ENCODE results near the gene ZNF277.

DNA sequence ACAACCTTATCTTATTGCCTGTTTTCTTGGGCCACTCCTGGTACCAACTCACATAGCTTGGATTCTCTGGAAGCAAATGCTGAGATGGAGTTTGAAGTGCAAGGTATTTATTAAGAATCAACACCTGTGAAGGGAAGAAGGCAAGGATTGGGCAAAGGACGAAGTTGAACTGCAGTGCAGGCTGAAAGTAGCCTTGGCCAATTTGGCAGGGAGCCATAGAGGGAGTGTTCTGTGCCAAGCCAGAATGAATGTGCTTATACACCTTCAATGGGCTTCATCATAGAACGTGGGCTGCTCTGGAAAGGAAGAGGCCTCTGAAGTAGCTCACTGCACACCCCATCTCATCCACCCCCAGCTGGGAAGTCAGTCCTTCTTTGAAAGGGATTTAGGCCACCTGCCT, 163.9 kb downstream of the ZNF277 start:
- TF ChIP-seq, protein P1, sequence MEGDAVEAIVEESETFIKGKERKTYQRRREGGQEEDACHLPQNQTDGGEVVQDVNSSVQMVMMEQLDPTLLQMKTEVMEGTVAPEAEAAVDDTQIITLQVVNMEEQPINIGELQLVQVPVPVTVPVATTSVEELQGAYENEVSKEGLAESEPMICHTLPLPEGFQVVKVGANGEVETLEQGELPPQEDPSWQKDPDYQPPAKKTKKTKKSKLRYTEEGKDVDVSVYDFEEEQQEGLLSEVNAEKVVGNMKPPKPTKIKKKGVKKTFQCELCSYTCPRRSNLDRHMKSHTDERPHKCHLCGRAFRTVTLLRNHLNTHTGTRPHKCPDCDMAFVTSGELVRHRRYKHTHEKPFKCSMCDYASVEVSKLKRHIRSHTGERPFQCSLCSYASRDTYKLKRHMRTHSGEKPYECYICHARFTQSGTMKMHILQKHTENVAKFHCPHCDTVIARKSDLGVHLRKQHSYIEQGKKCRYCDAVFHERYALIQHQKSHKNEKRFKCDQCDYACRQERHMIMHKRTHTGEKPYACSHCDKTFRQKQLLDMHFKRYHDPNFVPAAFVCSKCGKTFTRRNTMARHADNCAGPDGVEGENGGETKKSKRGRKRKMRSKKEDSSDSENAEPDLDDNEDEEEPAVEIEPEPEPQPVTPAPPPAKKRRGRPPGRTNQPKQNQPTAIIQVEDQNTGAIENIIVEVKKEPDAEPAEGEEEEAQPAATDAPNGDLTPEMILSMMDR (IDR thresholded peaks at IDR 0.05): no peak
- TF ChIP-seq POLR2A (IDR thresholded peaks at IDR 0.05): no peak

Data from vagina (tissue), 2 donors.